GM18526 (cell line): ENCODE data around the gene PRSS2.

Experiments
- POLR2A ChIP-seq: IDR thresholded peaks from 3 replicates; pipeline ENCODE4 v1.6.1; 2011; ENCODE audit not compliant: insufficient read length; ENCODE audit errors: extremely low read depth

PRSS2 gene

DNA sequence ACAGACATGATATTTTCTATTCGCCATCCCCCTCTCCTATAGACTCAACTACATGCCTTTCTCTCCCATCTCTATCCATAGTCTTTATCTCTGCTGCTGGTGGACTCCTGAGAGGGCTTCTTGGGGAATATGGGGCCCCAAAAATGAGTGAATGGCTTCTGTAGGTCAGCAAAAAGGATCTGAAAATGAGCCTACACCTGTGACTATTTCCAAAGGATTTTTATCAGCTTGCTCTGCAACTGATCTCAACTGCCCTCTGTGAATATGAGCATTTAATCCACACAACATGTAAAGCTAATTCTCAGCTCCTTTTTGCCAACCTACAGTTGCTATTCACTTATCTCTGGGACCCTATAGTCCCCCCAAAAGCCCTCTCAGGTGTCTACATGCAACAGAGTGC is 36.2 kb downstream of the PRSS2 start:
- no peak for TF ChIP-seq POLR2A

DNA sequence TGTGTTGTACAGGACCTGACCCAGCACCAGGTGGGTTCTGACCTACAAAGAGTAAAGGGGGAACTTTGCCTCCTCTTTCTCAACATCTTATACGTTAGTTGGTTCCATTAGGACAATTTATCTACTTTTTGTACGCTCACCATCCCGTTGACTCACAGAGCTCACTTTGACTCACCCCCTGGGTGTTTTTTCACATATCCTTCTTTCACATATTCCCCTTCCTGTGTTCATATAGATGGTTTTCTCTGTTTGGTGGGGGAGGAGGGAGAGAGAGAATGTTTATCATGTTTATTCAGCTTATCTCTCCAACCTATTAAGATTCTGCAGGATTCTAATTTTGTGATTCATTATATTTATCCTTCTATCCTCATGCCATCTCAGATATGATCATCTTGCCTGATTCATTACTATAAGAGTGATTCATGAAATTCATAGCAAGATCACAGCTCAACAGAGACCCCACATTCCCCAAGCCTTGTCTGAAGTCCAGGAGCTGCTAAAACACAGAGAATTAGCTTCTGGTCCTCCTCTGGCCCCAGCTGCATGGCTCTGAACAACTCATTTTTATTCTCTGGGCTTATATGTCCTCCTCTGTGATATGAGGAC is 37.2 kb downstream of the PRSS2 start:
- TF ChIP-seq POLR2A: no peak

DNA sequence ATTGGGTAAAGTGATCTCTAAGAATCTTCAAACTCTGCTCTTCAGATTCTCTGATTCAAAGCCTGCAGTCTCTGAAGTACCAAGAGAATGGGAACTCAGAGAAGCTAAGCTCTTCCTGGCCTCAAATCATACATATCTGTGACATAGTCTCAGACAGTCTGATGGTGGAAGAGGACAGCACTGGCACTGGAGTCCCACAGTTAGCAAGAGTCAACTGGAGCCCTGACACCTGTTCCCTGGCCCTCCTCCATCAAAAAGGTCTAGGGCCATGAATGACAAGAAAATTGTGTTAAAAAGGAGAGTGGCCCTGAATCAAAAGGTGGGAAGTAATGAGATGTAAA is 37.7 kb downstream of the PRSS2 start:
- no peak for TF ChIP-seq POLR2A

DNA sequence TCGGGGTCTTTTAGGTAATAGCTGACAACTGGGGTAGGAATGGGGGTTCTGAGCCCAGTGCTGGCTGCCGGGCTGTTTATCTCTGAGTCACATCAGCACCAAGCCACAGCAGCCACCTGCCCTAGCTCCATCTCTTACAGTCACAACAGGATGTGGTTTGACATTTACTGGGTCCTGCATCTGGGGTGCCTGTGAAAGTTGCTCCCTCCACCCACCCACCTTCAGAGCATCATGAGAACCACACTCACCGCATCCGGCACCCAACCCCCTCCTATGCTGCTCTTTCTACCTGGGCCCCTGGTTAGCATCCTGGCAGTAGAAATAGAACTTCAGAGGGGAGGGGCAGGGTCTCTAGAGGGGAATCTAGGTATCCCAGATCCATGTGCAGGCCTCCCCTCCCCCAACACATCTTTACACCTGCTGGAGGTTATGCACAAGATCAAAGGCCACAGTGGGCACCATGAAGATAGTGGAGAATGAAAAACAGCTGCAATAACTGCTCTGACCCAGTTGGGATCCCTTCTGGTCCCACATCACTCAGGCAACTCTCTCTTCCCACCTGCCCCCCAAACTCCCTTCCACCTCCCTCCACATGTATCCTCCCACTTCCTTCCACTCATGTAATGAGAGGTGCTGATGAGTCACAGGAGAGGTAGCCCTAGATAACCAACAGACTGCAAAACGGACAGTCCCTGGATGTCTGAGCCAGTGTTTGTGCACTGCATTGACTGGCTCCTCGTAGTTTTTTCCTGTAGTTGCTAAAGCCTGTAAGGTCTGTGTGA is 38.2 kb downstream of the PRSS2 start:
- peak; percentile 30 for TF ChIP-seq POLR2A

DNA sequence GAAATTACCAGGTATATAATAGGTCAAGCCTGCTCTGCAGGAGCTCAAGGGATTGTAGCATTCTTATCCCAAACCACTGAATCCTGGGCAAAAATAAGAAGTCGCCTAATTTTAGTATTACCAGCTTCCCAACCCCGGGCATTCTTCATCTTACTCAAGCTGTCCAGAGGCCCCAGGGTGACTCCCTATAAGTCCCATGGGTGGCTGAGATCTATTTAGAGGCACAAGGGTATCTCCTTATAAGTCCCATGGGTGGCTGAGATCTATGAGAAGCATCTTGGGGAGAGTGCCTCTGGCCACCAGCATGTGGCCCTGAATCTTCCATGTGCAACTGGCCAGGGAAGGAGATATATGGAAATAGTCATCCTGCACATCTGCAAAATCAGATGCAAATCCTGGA is 38.9 kb downstream of the PRSS2 start:
- TF ChIP-seq POLR2A: no peak

DNA sequence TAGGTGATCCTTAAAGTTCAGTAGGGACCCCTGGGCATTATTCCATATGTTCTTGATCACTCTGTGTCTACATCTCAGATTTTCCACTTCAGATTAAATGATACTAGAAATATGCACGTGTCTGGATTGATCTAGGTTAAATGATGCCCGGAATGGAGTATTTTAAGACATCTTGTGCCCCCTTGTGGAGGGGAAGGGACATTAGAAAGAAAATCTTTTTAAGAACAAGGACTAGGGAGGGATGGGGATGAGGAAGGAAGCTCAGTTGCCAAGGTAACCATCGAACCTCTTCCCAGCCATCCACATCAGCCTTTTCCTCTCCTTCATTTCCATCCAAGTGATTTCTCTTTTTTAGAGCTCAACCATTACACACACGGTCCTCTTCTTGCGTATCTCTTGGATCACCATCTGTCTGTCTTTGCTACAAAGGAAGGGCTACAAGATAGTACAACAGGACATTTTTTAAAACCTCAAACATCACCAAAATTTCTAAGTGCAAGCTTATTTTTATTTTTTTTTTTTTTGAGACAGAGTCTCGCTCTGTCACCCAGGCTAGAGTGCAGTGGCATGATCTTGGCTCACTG is 40.5 kb downstream of the PRSS2 start:
- TF ChIP-seq POLR2A: no peak

DNA sequence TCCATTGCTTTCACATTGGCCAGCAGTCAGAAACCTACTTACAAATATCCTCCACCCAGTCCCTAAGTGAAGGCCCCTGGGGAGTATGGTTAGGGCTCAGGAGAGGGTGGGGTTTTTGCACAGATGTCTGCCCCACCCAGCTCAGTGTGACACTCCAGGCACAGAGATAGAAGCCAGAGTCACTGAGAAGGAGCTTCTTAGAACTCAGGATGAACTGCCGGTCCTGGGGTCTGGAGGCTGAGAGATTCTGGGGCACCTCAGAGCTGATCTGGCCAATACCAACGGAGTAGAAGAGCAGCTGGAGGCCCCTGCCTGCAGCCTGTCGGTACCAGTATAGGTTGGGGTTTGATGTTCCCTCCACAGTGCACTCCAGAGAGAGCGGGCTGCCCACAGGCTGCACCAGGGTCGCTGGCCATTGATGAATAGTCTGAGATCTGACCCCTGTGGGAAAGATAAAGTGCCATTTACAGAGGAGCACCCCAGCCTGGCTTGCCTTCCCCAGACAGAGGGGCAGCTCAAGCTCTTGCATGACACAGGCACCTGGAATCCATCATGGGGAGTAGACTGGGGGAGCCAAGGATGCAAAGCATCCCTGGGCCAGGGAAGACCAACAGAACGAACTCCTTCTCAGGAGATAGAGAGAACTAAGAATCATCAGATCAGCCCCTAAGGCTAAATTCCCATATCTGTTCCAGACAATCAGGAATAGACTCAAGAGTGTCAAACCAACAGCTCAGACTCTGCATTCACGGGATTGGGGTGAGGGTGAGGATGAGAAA is 41.9 kb downstream of the PRSS2 start:
- no peak for TF ChIP-seq POLR2A

DNA sequence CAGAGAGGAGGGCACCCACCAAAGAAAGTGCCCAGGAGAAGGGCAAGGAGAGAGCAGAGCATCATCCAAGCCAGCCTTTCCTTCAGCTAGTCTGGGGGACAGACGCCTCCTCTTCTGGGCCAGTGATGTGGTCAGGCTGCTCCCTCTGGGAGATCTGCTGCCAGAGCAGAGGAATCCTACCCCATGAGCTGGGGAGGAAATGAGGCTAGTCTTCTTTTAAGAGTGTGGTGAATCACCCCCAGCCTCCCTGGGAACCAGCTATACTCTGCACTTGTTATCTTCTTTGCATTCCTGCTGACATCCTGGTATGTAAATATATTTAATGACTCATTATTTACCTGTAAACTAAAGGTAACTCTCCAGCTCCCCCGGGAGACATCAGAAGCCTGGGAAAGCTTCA is 42.5 kb downstream of the PRSS2 start:
- no peak for TF ChIP-seq POLR2A

DNA sequence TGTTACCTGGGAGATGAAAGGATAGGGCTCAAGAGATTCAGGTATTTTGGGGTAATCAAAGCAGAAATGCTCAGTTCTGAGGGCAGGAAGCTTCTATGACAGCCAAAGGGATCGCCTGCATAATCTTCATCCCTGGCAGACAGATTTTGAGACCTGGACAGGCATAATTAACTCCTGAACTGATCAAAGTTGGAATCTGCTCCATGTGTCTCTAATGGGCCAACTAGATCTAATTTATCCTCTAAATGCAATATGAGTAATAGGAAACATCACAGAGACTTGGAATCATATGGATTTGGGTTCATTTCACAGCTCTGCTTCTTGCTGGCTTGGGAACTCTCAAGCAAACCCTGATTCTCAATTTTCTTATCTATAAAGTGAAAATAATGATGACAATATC is 42.9 kb downstream of the PRSS2 start:
- no peak for TF ChIP-seq POLR2A

DNA sequence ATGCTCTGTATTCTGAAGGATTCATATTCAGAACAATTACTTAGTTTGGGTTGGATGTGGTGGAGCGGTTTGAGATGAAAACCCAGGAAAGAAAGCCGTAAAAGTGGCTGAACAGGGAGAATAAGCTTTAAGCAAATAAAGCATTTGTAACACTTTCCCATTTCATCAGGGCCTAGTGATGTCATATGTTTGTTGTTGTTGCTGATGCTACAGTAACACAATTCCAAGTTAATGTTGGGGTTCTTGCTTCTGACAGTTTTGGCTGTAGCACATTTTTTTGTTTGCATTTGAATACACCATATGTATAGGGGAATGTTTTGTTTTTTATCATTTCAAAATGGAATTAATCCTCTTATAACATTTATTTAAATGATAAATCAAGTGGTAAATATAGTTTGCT is 43.7 kb downstream of the PRSS2 start:
- TF ChIP-seq POLR2A: no peak

DNA sequence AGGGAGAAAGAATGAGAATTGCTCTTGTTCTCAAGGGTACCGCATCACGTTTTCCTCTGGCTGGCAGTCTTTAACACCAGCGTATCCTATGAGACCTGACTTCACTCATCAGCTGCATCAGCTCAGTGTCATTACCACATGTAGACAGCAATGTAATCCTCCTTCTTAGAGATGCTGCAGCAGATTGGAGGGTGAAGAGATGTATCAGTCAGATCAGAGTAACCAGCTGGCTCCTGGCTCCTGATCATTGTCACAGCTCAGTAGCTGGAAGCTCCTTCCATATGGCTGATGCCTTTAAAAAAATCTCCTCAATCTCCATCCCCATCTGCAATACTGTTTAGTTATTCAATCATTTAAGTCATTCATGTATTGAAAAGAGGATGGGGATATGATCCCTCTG is 44.4 kb downstream of the PRSS2 start:
- no peak for TF ChIP-seq POLR2A

DNA sequence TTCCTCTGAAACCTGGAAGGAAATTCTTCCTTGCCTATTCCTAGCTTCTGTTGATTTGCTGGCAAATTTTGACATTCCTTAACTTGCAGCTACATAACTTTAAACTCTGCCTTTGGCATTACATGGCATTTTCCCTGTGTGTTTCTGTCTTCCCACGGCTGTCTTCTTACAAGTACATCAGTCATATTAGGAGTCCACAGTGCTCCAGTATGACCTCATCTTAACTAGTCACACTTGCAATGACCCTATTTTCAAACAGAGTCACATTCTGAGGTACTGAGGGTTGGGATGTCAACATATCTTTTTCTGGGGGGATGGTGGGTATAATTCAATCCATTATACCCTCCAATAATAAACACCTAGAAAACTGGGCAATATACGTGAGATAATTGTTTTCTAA is 46.7 kb downstream of the PRSS2 start:
- no peak for TF ChIP-seq POLR2A

DNA sequence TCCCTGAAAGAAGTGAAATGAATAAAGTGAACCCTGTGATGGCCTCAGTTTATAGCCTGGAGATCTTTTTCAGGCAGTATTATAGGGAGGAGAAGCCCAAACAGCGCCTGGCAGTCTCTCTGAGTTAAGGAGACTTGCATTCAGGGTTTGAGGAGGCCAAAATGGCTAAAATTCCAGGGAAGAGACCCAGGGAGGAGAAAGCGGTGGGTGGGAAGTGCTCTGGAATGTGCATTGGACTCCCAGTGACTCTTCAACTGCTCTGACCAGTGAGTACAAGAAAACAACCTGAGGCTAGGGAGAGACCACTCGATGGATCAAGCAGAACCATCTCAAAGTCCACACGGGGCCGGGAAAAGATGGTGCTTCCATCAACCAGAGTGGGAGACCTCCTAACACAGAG is 48.8 kb downstream of the PRSS2 start:
- TF ChIP-seq POLR2A: no peak

DNA sequence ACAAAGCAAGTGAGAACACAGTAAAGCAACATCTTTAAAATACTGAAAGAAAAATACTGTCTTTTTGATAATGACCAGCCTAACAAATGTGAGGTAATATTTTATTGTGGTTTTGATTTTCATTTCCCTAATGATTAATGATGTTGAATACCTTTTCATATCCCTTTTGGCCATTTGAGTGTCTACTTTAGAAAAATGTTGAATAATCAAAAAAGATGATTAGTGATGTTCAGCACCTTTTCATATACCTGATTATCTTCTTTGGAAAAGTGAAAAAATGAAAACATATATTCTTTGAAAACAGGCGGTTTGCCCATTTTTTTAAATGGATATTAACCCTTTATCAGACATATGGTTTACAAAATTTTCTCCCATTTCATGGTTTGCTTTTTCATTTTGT is 51.9 kb downstream of the PRSS2 start:
- TF ChIP-seq POLR2A: no peak
